GM12874 (cell line): ENCODE results near the gene DCX.

ENCODE experiments used
- TF ChIP-seq, protein P1 (sequence below): IDR thresholded peaks from 2 replicates; pipeline ENCODE4 v1.5.1; 2011; ENCODE audit warnings: low read depth, mild to moderate bottlenecking, control low read depth, low read length, moderate library complexity; ENCODE audit not compliant: insufficient read depth

Gene DCX

DNA sequence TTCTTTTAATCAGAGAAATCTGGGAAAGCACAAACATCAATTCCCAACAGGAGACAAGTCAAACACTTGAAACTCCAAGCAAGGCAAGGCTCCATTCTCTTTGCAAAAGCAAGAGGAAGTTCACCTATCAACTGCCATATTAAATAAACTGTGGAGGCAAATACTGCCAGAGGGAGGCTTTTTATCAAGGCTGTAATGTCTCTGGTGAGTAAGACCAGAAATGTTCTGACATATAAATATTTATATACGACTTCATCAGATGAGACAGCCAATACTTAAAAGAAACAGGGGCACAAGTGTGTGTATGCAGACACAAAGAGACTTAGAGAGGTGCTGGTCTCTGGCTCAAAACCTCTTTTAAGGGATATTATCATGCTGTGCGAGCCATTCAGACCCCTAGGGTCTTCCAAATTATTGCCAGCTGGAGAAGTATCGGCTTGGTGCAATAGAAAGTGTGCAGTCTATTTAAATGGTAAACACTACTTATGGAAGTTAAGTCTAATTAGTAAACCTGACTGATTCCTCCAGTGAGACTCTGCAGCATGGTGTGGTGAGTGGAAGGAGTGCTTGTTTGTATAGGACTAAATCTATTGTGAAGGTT is 24.4 kb downstream of the DCX start:
- TF ChIP-seq, protein P1, sequence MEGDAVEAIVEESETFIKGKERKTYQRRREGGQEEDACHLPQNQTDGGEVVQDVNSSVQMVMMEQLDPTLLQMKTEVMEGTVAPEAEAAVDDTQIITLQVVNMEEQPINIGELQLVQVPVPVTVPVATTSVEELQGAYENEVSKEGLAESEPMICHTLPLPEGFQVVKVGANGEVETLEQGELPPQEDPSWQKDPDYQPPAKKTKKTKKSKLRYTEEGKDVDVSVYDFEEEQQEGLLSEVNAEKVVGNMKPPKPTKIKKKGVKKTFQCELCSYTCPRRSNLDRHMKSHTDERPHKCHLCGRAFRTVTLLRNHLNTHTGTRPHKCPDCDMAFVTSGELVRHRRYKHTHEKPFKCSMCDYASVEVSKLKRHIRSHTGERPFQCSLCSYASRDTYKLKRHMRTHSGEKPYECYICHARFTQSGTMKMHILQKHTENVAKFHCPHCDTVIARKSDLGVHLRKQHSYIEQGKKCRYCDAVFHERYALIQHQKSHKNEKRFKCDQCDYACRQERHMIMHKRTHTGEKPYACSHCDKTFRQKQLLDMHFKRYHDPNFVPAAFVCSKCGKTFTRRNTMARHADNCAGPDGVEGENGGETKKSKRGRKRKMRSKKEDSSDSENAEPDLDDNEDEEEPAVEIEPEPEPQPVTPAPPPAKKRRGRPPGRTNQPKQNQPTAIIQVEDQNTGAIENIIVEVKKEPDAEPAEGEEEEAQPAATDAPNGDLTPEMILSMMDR = no peak

GRCh38 chrX:111386615-111387233 is 25.3 kb downstream of the DCX start:
- TF ChIP-seq, protein P1 = no peak

DNA sequence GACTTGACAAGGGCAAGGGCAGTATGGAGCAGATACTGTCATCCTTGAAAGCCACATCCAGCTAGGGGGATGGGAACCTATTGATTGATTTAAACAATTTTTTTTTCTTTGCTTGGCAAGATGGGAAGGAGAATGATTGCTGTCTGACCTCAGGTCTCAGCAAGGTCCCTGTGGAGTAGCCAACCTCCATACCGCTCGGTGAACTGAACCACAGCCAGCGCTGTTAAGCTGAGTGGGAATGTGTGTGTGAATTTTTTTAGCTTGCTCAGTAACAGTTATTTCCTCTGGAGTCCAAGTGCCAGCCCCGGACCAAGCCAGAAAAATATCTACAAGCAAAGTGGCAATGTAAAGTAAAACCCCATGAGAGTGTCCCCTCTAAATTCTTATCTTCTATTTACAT is 25.9 kb downstream of the DCX start:
- TF ChIP-seq, protein P1 = no peak

DNA sequence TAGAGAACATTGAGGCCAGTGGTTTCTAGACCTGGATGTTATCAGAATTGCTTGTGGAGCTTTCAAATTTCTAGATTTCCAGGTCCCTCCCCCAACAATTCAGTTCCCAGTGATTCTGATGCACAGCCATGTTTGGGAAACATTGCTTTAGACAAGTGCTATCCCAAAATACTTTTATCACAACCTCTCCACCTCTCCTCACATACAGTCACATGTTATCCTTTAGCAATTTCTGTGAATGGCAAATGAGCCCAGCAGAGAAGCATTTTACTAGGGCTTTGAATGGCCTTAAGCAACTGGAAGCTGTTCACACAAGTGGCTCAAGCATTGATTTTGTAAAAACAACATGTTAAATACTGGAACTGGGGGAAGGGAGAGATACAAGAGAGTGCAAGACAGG is 29.7 kb downstream of the DCX start:
- TF ChIP-seq, protein P1 = no peak

GRCh38 chrX:111376897-111377578 is 35.0 kb downstream of the DCX start:
- TF ChIP-seq, protein P1 = no peak

DNA sequence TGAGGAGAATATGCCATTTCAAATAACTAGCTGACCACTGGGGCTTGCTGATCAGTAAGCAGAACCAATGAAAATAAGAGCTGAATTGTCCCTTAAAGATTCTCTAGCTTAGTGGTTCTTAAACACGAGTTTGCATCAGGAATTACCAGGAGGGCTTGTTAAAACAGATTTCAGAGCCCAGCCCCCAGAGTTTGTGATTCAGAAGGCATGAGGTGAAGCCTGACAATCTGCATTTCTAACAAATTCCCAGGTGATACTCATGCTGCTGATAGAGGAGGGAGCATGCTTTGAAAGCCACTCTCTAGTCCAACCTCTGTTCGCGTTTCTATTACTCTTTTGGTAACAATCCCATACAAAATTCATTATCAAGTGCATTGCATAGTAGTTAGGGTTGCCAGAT is 35.5 kb downstream of the DCX start:
- TF ChIP-seq, protein P1 = no peak

GRCh38 chrX:111375747-111376146 is 36.2 kb downstream of the DCX start:
- TF ChIP-seq, protein P1 = no peak
